DND-41 (cell line): ENCODE results near the gene SSTR1.

Experiments
- ATAC-seq: fragments of 200-7000 bp; cut with Tn5 transposase; 3 replicates; pipeline ENCODE4 v1.9.1; 2021; ENCODE audit warnings: low read depth; ENCODE audit not compliant: insufficient read depth
- DNase-seq: peaks from one replicate; pipeline ENCODE4 v3.0.0-alpha.2; 2020
- H2AFZ ChIP-seq: 2 replicates; pipeline ENCODE4 v1.6.0; 2012; ENCODE audit warnings: low read depth, low read length
- H3K27ac ChIP-seq: 2 replicates; pipeline ENCODE4 v1.5.1; 2012; ENCODE audit warnings: low read length, inconsistent platforms
- H3K27me3 ChIP-seq: fragments of 200-600 bp; sonication (generic); 2 replicates; pipeline ENCODE4 v1.6.0; 2012; ENCODE audit warnings: low read length, mild to moderate bottlenecking, inconsistent platforms; ENCODE audit not compliant: insufficient read depth, poor library complexity
- H3K36me3 ChIP-seq: 2 replicates; pipeline ENCODE4 v1.5.1; 2012; ENCODE audit warnings: low read length, inconsistent platforms; ENCODE audit not compliant: insufficient read depth
- H3K4me1 ChIP-seq: 2 replicates; pipeline ENCODE4 v1.5.1; 2012; ENCODE audit warnings: mild to moderate bottlenecking, low read length; ENCODE audit not compliant: insufficient read depth
- H3K4me2 ChIP-seq: 2 replicates; pipeline ENCODE4 v1.6.0; 2012; ENCODE audit warnings: mild to moderate bottlenecking, moderate library complexity, low read length, inconsistent platforms; ENCODE audit not compliant: insufficient read depth
- H3K4me3 ChIP-seq, 2 experiments: fragments of 200-600 bp in 1 of 2; shearing (Covaris generic) in 1 of 2; 2 replicates each; pipeline ENCODE4 v1.5.1; 2012 to 2016; ENCODE audit warnings: inconsistent platforms in 2 of 2, low read length in 2 of 2, mild to moderate bottlenecking in 2 of 2, low read depth in 1 of 2, moderate library complexity in 1 of 2
- H3K79me2 ChIP-seq: 2 replicates; pipeline ENCODE4 v1.6.0; 2012; ENCODE audit warnings: low read length, inconsistent platforms; ENCODE audit not compliant: insufficient read depth
- H3K9ac ChIP-seq: 2 replicates; pipeline ENCODE4 v1.6.0; 2012; ENCODE audit warnings: low read depth, mild to moderate bottlenecking, inconsistent platforms, low read length, moderate library complexity
- H3K9me3 ChIP-seq: 2 replicates; pipeline ENCODE4 v1.5.1; 2012; ENCODE audit warnings: low read length, moderate library complexity, mild to moderate bottlenecking, inconsistent platforms; ENCODE audit not compliant: insufficient read depth, severe bottlenecking
- H4K20me1 ChIP-seq: 2 replicates; pipeline ENCODE4 v1.6.0; 2012; ENCODE audit warnings: low read length; ENCODE audit not compliant: insufficient read depth
- CTCF ChIP-seq: IDR thresholded peaks from 2 replicates; pipeline ENCODE4 v1.5.1; 2012; ENCODE audit warnings: borderline replicate concordance, low read length, moderate library complexity, mild to moderate bottlenecking; ENCODE audit not compliant: poor library complexity, severe bottlenecking; ENCODE audit errors: extremely low read depth
- EZH2 ChIP-seq: IDR thresholded peaks from 3 replicates; pipeline ENCODE4 v1.6.1; 2012; ENCODE audit warnings: borderline replicate concordance, low read depth, mild to moderate bottlenecking, moderate library complexity, low read length, inconsistent platforms; ENCODE audit not compliant: severe bottlenecking

Gene SSTR1

GRCh38 chr14:38201137-38201828, 6.4 kb upstream of the SSTR1 start:
- H3K79me2 ChIP-seq: no peaks in the 10 kb centered on the region
- no peak for DNase-seq

GRCh38 chr14:38202444-38203191, 5.1 kb upstream of the SSTR1 start:
- no peak overlapping the region for H3K4me2 ChIP-seq
- no peak overlapping the region for H3K27ac ChIP-seq
- H3K4me3 ChIP-seq: no peak overlapping the region
- ATAC-seq: no peak
- no peaks in the 10 kb centered on the region for H3K27me3 ChIP-seq
- DNase-seq: no peak
- TF ChIP-seq CTCF (no peak), EZH2 (no peak)
- no peaks in the 10 kb centered on the region for H4K20me1 ChIP-seq
- H3K36me3 ChIP-seq: no peaks in the 10 kb centered on the region
- H2AFZ ChIP-seq: no peak overlapping the region
- H3K79me2 ChIP-seq: no peaks in the 10 kb centered on the region
- H3K9ac ChIP-seq: no peak overlapping the region
- H3K9me3 ChIP-seq: peaks cover 3% of the 10 kb centered on the region
- H3K4me1 ChIP-seq: no peaks in the 10 kb centered on the region

More at GRCh38 chr14:38201137-38201828, 6.4 kb upstream of the SSTR1 start:
- no peaks in the 10 kb centered on the region for H3K9me3 ChIP-seq
- H3K4me2 ChIP-seq: no peak overlapping the region
- ATAC-seq: no peak
- no peak overlapping the region for H3K9ac ChIP-seq
- TF ChIP-seq EZH2 (no peak), CTCF (no peak)
- no peak overlapping the region for H2AFZ ChIP-seq
- H3K4me3 ChIP-seq: no peak overlapping the region
- no peaks in the 10 kb centered on the region for H3K27me3 ChIP-seq
- no peak overlapping the region for H3K27ac ChIP-seq
- H3K4me1 ChIP-seq: peaks cover 8% of the 10 kb centered on the region; the same call in 1 of the 2 replicates
- H4K20me1 ChIP-seq: no peaks in the 10 kb centered on the region
- H3K36me3 ChIP-seq: no peaks in the 10 kb centered on the region

GRCh38 chr14:38203929-38204718, 3.6 kb upstream of the SSTR1 start:
- no peaks in the 10 kb centered on the region for H3K79me2 ChIP-seq
- H3K27ac ChIP-seq: no peak overlapping the region
- H2AFZ ChIP-seq: no peak overlapping the region
- no peaks in the 10 kb centered on the region for H4K20me1 ChIP-seq
- no peaks in the 10 kb centered on the region for H3K4me1 ChIP-seq
- peaks cover 8% of the 10 kb centered on the region for H3K9me3 ChIP-seq
- H3K36me3 ChIP-seq: no peaks in the 10 kb centered on the region
- TF ChIP-seq EZH2: no peak
- TF ChIP-seq CTCF: no peak
- DNase-seq: no peak
- H3K9ac ChIP-seq: no peak overlapping the region
- H3K4me2 ChIP-seq: no peak overlapping the region
- no peak overlapping the region for H3K4me3 ChIP-seq
- H3K27me3 ChIP-seq: no peaks in the 10 kb centered on the region
- no peak for ATAC-seq
